Muscle of leg (tissue), 11 donors: ENCODE data around the gene GABBR2. TPM values are rescaled to one million over a fixed set of nuclear protein-coding genes. Genes with fewer than 3 reads are reported as not detected.

ENCODE experiments used
- DNase-seq: peaks from one replicate; pipeline ENCODE4 v3.0.0; 2013
- H3K27ac ChIP-seq: one replicate; pipeline ENCODE4 v1.5.1; 2013; ENCODE audit warnings: mild to moderate bottlenecking, low read length, control low read depth
- H3K27me3 ChIP-seq: one replicate; pipeline ENCODE4 v1.6.1; 2013; ENCODE audit warnings: low read length; ENCODE audit not compliant: control insufficient read depth, insufficient read depth
- H3K36me3 ChIP-seq: one replicate; pipeline ENCODE4 v1.6.1; 2013; ENCODE audit warnings: low read length; ENCODE audit not compliant: control insufficient read depth, insufficient read depth
- H3K4me1 ChIP-seq: one replicate; pipeline ENCODE4 v1.6.1; 2013; ENCODE audit warnings: low read length; ENCODE audit not compliant: control insufficient read depth, insufficient read depth
- H3K4me3 ChIP-seq: one replicate; pipeline ENCODE4 v1.5.1; 2013; ENCODE audit warnings: low read length, control low read depth
- H3K9me3 ChIP-seq: replicated peaks from 2 replicates; pipeline ENCODE4 v1.6.1; 2013; ENCODE audit warnings: low read depth, low read length; ENCODE audit not compliant: control insufficient read depth
- WGBS: methylation state at CpG from one replicate; pipeline ENCODE4 v1.1.5; 2013; ENCODE audit warnings: missing lambda C conversion rate; ENCODE audit not compliant: insufficient coverage; 5-methylcytosine and 5-hydroxymethylcytosine counted together
- polyA plus RNA-seq, 8 donors: library from polyadenylated mRNA; unstranded; fragments of 120-200 nt; gene quantifications; one replicate each; pipeline versions ENCODE4 v1.2.1 to v1.2.3, GENCODE V29; 2013; ENCODE audit warnings: inconsistent platforms in 1 of 8, low replicate concordance in 1 of 8; ENCODE audit not compliant: insufficient read length in 8 of 8, insufficient read depth in 1 of 8
- total RNA-seq: library from RNA; stranded (reverse); fragments of 120-200 nt; gene quantifications from one replicate; pipeline ENCODE4 v1.2.4, GENCODE V29; 2013

The GABBR2 gene
- total and polyA plus RNA-seq, 9 donors, result 0.35 to 1.6 (median 0.89) TPM

DNA sequence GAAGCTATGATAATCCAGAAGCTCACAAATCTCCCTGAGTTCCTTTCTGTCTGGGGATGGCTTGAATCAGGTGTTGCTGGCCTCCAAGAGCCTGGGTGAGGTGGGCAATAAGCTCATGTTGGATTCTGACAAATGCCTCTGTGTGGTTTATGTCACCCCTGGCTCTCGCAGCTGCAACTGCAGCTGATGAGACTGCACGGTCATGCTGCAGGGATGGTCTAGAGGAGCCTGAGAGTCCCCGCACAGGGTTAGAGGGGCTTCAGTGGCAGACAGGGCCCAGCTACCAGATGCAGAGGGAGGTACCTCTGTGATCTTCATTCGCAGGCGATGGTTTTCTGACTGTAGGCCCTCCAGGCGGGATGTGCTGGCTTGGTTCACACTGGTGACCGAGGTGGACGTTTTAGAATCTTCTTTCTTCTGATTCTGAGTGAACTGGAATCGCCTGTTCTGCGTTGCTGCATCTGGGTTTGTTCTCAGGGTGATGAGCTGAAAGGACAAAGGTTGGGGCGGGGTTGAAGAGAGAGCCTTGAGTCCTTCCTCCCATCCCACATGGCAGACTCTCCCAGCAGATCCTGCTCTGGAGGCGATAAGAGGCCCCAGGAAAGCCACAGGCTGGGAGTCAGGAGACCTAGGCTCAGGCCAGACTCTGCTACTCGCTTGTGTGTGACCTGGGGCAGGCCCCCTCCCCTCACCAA is 405.6 kb downstream of the GABBR2 start:
- no peak for DNase-seq
- Histone ChIP-seq H3K27ac (no peak overlapping the region), H3K9me3 (no peaks in the 10 kb centered on the region), H3K4me3 (no peak overlapping the region), H3K27me3 (no peaks in the 10 kb centered on the region), H3K36me3 (no peaks in the 10 kb centered on the region), H3K4me1 (peaks cover 10% of the 10 kb centered on the region)
- 81% methylated on average over 8 of the region's 13 CpGs for WGBS

DNA sequence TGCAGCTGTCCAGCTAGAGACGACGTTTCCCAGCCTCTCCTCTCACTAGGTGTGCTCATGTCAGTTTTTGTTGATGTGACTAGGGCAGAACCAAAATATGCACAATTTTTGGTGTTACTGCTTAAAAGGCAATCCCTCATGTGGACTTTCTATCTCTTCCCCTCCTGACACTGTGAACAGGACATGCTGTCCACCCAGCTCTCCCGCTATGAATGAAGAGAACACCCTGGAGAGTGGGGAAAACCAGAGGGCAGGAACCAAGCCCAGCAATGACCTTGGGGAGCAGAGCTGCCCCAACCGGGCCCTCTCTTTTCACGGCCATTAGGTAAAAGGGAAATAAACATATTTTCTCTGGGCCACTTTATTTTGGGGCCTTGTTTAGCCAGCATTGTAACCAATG is 406.6 kb downstream of the GABBR2 start:
- Histone ChIP-seq H3K36me3 (no peaks in the 10 kb centered on the region), H3K9me3 (no peaks in the 10 kb centered on the region), H3K27me3 (no peaks in the 10 kb centered on the region), H3K4me1 (peaks cover 10% of the 10 kb centered on the region), H3K4me3 (no peak overlapping the region), H3K27ac (no peak overlapping the region)
- DNase-seq, result no peak
- 80% methylated on average over 1 of the region's 5 CpGs for WGBS

GRCh38 chr9:98300611-98301010 is 408.1 kb downstream of the GABBR2 start:
- 88% methylated on average over 1 of the region's 3 CpGs for WGBS
- Histone ChIP-seq H3K27me3 (peaks cover 2% of the 10 kb centered on the region), H3K4me3 (no peak overlapping the region), H3K9me3 (no peaks in the 10 kb centered on the region), H3K27ac (no peak overlapping the region), H3K36me3 (no peaks in the 10 kb centered on the region), H3K4me1 (peaks cover 10% of the 10 kb centered on the region)
- no peak for DNase-seq

DNA sequence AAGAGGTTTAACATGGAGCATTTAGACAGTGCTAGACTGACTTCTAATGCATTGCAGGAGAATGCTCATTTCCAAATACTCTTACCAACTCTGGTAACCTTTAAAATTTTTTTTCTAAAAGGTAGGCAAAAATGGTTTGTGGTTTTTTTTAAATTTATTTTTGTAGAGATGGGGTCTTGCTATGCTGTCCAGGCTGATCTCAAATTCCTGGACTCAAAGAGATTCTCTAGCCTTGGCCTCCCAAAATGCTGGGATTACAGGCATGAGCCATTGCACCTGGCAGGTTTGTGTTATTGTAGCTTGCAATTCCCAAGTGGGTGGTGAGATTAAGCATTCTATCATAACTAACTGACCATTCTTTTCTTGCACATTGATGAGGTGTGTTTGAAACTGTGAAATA is 410.3 kb downstream of the GABBR2 start:
- Histone ChIP-seq H3K27me3 (peaks cover 4% of the 10 kb centered on the region), H3K27ac (no peak overlapping the region), H3K4me3 (no peak overlapping the region), H3K9me3 (no peaks in the 10 kb centered on the region), H3K4me1 (peaks cover 4% of the 10 kb centered on the region), H3K36me3 (no peaks in the 10 kb centered on the region)
- no peak for DNase-seq

DNA sequence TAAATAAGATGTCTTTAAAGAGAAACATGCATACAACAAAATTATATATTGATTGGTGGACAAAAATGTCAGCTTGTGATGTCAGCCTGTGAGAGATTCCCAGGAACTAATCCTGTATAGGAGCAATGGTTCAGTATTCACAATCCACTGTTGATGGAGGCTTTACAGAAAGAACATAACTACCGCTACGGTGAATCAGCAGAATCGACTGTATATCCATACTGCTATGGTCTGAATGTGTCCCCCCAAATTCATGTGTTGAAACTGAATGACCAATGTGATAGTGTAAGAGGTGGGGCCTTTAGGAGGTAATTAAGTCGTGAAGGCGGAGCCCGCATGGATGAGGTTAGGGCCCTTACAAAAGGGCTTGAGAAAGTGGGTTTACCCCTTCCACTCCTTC is 412.9 kb downstream of the GABBR2 start:
- H3K4me3 ChIP-seq, result no peak overlapping the region
- DNase-seq, result no peak
- no peak overlapping the region for H3K27ac ChIP-seq
- H3K36me3 ChIP-seq, result no peaks in the 10 kb centered on the region
- peaks cover 7% of the 10 kb centered on the region for H3K27me3 ChIP-seq
- H3K9me3 ChIP-seq, result no peaks in the 10 kb centered on the region
- no peaks in the 10 kb centered on the region for H3K4me1 ChIP-seq
- 64% methylated on average over 3 of the region's 6 CpGs for WGBS

- no peak overlapping the region for H3K27ac ChIP-seq
- H3K36me3 ChIP-seq, result no peaks in the 10 kb centered on the region
- no peaks in the 10 kb centered on the region for H3K4me1 ChIP-seq
- H3K27me3 ChIP-seq, result peaks cover 7% of the 10 kb centered on the region
- DNase-seq, result no peak
- H3K9me3 ChIP-seq, result no peaks in the 10 kb centered on the region
- no peak overlapping the region for H3K4me3 ChIP-seq
- 64% methylated on average over 2 of the region's 5 CpGs for WGBS
These were observed 416.9 kb downstream of the GABBR2 start for GRCh38 chr9:98291820-98292219.

GRCh38 chr9:98290411-98290810 is 418.3 kb downstream of the GABBR2 start:
- DNase-seq, result no peak
- Histone ChIP-seq H3K27me3 (peaks cover 5% of the 10 kb centered on the region), H3K4me3 (no peak overlapping the region), H3K27ac (no peak overlapping the region), H3K4me1 (no peaks in the 10 kb centered on the region), H3K9me3 (no peaks in the 10 kb centered on the region), H3K36me3 (no peaks in the 10 kb centered on the region)
- 89% methylated on average over 17 of the region's 18 CpGs for WGBS

DNA sequence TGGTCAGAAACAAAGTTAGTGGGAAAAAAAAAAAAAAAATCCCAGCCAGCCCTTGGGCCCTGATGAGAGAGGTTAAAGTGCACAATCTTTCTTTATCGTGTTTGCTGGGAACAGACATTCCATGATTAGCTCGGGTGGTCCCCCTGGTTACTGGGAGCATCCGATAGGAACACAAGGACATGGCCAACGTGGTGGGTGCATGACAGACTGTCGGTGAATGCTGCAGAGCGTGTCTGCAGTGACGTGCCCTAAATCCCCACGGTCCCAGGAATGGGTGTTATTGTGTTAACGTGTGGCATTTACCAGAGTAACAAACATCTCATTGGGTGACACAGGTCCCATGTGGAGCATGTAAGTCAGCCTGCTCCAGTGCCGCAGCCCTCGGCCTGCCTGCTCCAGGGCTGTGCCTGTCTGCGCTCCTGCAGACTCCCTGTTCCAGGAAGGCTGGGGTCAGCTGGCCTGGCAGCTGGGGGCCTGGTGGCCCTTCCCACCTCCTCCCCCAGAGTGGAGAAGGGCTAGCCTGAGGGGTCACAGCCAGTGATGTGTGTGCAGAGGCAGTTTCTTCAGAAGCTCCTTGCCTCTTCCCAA is 419.0 kb downstream of the GABBR2 start:
- no peaks in the 10 kb centered on the region for H3K36me3 ChIP-seq
- H3K27me3 ChIP-seq, result peaks cover 3% of the 10 kb centered on the region
- H3K4me1 ChIP-seq, result no peaks in the 10 kb centered on the region
- no peaks in the 10 kb centered on the region for H3K9me3 ChIP-seq
- H3K27ac ChIP-seq, result no peak overlapping the region
- DNase-seq, result no peak
- no peak overlapping the region for H3K4me3 ChIP-seq
- 66% methylated on average over 8 of the region's 12 CpGs for WGBS

- Histone ChIP-seq H3K4me1 (no peaks in the 10 kb centered on the region), H3K4me3 (no peak overlapping the region), H3K27ac (no peak overlapping the region), H3K9me3 (no peaks in the 10 kb centered on the region), H3K36me3 (no peaks in the 10 kb centered on the region), H3K27me3 (peaks cover 3% of the 10 kb centered on the region)
- WGBS, result 60% methylated on average over 3 of the region's 5 CpGs
- no peak for DNase-seq
These were observed 419.9 kb downstream of the GABBR2 start for GRCh38 chr9:98288881-98289280.

DNA sequence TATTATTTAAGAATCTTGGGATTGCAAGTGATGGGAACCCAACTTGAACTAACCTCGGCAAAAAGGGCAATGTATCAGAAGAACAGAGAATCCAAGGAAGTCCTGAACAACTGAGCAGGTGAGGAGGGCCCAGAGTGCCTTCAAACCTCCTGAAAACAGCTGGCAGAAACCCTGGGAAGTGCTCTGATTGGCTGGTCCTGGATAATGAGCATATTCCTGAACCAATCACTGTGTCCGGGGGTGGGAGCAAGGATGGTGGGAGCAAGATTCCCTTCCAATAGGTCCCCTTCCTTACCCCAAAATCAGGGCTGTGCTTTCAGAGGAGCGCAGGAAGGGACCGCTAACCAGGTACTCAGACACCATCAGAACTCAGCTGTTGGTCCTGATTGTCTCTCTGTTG is 421.4 kb downstream of the GABBR2 start:
- WGBS, result 78% methylated on average over 2 of the region's 4 CpGs
- Histone ChIP-seq H3K36me3 (no peaks in the 10 kb centered on the region), H3K4me1 (no peaks in the 10 kb centered on the region), H3K27me3 (peaks cover 3% of the 10 kb centered on the region), H3K4me3 (no peak overlapping the region), H3K9me3 (no peaks in the 10 kb centered on the region), H3K27ac (no peak overlapping the region)
- DNase-seq, result no peak

DNA sequence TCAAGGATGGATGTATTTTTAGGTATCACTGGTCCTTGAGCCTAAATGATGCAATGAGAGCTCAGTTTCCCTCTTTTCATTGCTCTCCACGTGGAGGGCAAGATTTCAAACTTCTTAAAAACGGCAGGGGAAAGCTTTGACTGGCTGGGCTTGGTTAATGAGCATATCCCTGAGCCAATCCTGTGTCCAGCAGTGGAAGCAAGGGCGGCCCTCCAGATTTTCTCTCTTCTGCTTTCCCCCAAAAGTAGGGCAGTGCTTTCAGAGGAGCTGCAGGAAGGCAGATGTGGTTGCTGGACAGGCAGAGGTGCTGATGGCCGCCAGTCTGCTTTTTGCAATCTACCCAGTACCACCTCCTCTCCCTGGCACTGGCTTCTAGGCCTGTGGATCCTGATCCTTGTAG is 423.3 kb downstream of the GABBR2 start:
- no peak overlapping the region for H3K27ac ChIP-seq
- no CpG with 5 or more reads among the region's 4 CpGs for WGBS
- DNase-seq, result no peak

More for the DNA sequence above, 423.3 kb downstream of the GABBR2 start:
- H3K4me3 ChIP-seq, result no peak overlapping the region
- H3K36me3 ChIP-seq, result no peaks in the 10 kb centered on the region
- H3K27me3 ChIP-seq, result peaks cover 6% of the 10 kb centered on the region
- no peaks in the 10 kb centered on the region for H3K9me3 ChIP-seq
- no peaks in the 10 kb centered on the region for H3K4me1 ChIP-seq
